ENCODE measurements around the gene YY1.

DNA sequence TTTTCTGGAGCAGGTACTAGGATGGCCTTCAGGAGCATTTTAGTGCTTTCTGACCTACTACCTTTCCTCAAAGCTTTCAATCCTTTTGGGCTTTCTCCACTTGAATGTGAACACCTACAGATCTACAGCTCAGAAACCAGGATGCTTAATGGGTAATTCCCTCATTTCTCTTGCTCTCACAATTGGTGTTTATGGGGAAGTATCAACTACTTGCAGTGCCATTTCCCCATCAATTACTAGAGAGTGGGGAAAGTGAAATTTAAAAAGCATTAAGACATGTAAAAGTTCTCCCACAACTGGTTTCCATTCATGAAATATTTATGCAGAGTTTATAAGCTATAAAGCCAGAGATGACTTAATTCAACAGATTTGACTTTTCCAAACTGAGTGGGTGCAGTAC lies 2.1 kb upstream of the YY1 start:
- TF ChIP-seq POLR2A (IDR thresholded peaks at IDR 0.05), result no peak
- TF ChIP-seq, protein P1, sequence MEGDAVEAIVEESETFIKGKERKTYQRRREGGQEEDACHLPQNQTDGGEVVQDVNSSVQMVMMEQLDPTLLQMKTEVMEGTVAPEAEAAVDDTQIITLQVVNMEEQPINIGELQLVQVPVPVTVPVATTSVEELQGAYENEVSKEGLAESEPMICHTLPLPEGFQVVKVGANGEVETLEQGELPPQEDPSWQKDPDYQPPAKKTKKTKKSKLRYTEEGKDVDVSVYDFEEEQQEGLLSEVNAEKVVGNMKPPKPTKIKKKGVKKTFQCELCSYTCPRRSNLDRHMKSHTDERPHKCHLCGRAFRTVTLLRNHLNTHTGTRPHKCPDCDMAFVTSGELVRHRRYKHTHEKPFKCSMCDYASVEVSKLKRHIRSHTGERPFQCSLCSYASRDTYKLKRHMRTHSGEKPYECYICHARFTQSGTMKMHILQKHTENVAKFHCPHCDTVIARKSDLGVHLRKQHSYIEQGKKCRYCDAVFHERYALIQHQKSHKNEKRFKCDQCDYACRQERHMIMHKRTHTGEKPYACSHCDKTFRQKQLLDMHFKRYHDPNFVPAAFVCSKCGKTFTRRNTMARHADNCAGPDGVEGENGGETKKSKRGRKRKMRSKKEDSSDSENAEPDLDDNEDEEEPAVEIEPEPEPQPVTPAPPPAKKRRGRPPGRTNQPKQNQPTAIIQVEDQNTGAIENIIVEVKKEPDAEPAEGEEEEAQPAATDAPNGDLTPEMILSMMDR (IDR thresholded peaks at IDR 0.05), result no peak
- no peak for TF ChIP-seq POLR2AphosphoS5 (IDR thresholded peaks at IDR 0.05)
